Urothelium cell line (cell line): ENCODE data around the gene ALG8.
A peak's percentile ranks its signal among the peaks of the same experiment; 100 is the strongest.
"Not testable (repeated sequence)": the region's sequence is repeated elsewhere in the genome, so short reads cannot be mapped to it uniquely, and the experiment has no call there.

Source experiments
- DNase-seq: peaks from one replicate; pipeline ENCODE4 v3.0.0; 2011; ENCODE audit warnings: low spot score, mixed read lengths
- FAIRE-seq: peaks from 2 replicates; lab custom pipeline; 2011; peaks lifted over from hg19 to GRCh38; lab: Jason Lieb, UNC

The ALG8 gene

GRCh38 chr11:78109081-78110015, 30.1 kb downstream of the ALG8 start:
- DNase-seq (no peak), FAIRE-seq (no peak)

GRCh38 chr11:78100676-78101472, 38.6 kb downstream of the ALG8 start:
- FAIRE-seq (no peak), DNase-seq (no peak)

- DNase-seq (no peak), FAIRE-seq (no peak)
These were observed 39.2 kb downstream of the ALG8 start for GRCh38 chr11:78100261-78100660.

GRCh38 chr11:78099666-78100065, 39.8 kb downstream of the ALG8 start:
- no peak for DNase-seq
- FAIRE-seq: no peak

GRCh38 chr11:78097666-78098385, 41.6 kb downstream of the ALG8 start:
- DNase-seq: no peak

GRCh38 chr11:78094250-78094649, 45.2 kb downstream of the ALG8 start:
- DNase-seq: no peak
- FAIRE-seq: no peak

More at GRCh38 chr11:78097666-78098385, 41.6 kb downstream of the ALG8 start:
- no peak for FAIRE-seq

- DNase-seq: not testable (repeated sequence)
These were observed 52.8 kb downstream of the ALG8 start for GRCh38 chr11:78086521-78087074.

GRCh38 chr11:78085972-78086371, 53.5 kb downstream of the ALG8 start:
- no peak for DNase-seq

More at GRCh38 chr11:78086521-78087074, 52.8 kb downstream of the ALG8 start:
- not testable (repeated sequence) for FAIRE-seq

GRCh38 chr11:78084506-78084905, 54.9 kb downstream of the ALG8 start:
- not testable (repeated sequence) for FAIRE-seq, DNase-seq

More at GRCh38 chr11:78085972-78086371, 53.5 kb downstream of the ALG8 start:
- FAIRE-seq: no peak

GRCh38 chr11:78083021-78083420, 56.4 kb downstream of the ALG8 start:
- FAIRE-seq: no peak

GRCh38 chr11:78082146-78082545, 57.3 kb downstream of the ALG8 start:
- FAIRE-seq (no peak), DNase-seq (no peak)

More at GRCh38 chr11:78083021-78083420, 56.4 kb downstream of the ALG8 start:
- no peak for DNase-seq

GRCh38 chr11:78081583-78081982, 57.8 kb downstream of the ALG8 start:
- FAIRE-seq: no peak

GRCh38 chr11:78080818-78081495, 58.5 kb downstream of the ALG8 start:
- DNase-seq (no peak), FAIRE-seq (no peak)

More at GRCh38 chr11:78081583-78081982, 57.8 kb downstream of the ALG8 start:
- DNase-seq: no peak

GRCh38 chr11:78080084-78080817, 59.2 kb downstream of the ALG8 start:
- FAIRE-seq (no peak), DNase-seq (no peak)

GRCh38 chr11:78079232-78080083, 60.0 kb downstream of the ALG8 start, which contains the start of gene NDUFC2:
Gene NDUFC2 (minus strand): TSS chr11:78079862. CDS start chr11:78079744, 118 bp downstream.
- FAIRE-seq: no peak
- peak; percentile 91 for DNase-seq

GRCh38 chr11:78078218-78079167, 60.9 kb downstream of the ALG8 start:
- DNase-seq (no peak), FAIRE-seq (no peak)

- DNase-seq, FAIRE-seq: not testable (repeated sequence)
These were observed 61.8 kb downstream of the ALG8 start for GRCh38 chr11:78077592-78077991.
